Lung (tissue), 12 donors: ENCODE data around the gene RIC3. TPM values are rescaled to one million over a fixed set of nuclear protein-coding genes. Genes with fewer than 3 reads are reported as not detected.

Experiments
- ATAC-seq: fragments of 200-7000 bp; cut with Tn5 transposase; one replicate; pipeline ENCODE4 v1.9.1; 2020; ENCODE audit warnings: moderate number of reproducible peaks; ENCODE audit not compliant: insufficient read depth, low FRiP score
- DNase-seq, 3 donors: peaks; one replicate each; pipeline ENCODE4 v3.0.0-alpha.2; 2013 to 2017
- H3K27ac ChIP-seq, 2 donors: one replicate each; pipeline ENCODE4 v1.5.1; 2013; ENCODE audit warnings: mild to moderate bottlenecking in 2 of 2, moderate library complexity in 2 of 2, control low read depth in 1 of 2, inconsistent platforms in 1 of 2, low read depth in 1 of 2, low read length in 1 of 2
- H3K27me3 ChIP-seq, 3 donors: one replicate each; pipeline ENCODE4 v1.5.1; 2013; ENCODE audit warnings: low read length in 2 of 3; ENCODE audit not compliant: control insufficient read depth in 3 of 3, insufficient read depth in 3 of 3
- H3K36me3 ChIP-seq, 4 donors: one replicate each; pipeline ENCODE4 v1.5.1; 2013; ENCODE audit warnings: low read length in 4 of 4, mild to moderate bottlenecking in 1 of 4, moderate library complexity in 1 of 4; ENCODE audit not compliant: control insufficient read depth in 4 of 4, insufficient read depth in 4 of 4
- H3K4me1 ChIP-seq, 5 donors: one replicate each; pipeline ENCODE4 v1.5.1; 2013; ENCODE audit warnings: low read length in 5 of 5, mild to moderate bottlenecking in 2 of 5, moderate library complexity in 1 of 5; ENCODE audit not compliant: control insufficient read depth in 5 of 5, insufficient read depth in 5 of 5
- H3K4me3 ChIP-seq: one replicate; pipeline ENCODE4 v1.5.1; 2013; ENCODE audit warnings: mild to moderate bottlenecking, control low read depth, moderate library complexity
- H3K9ac ChIP-seq, 2 donors: one replicate each; pipeline ENCODE4 v1.5.1; 2013; ENCODE audit warnings: low read length in 2 of 2, control low read depth in 1 of 2; ENCODE audit not compliant: insufficient read depth in 1 of 2
- H3K9me3 ChIP-seq, 4 donors: one replicate each; pipeline ENCODE4 v1.5.1; 2013; ENCODE audit warnings: low read length in 3 of 4, mild to moderate bottlenecking in 1 of 4, moderate library complexity in 1 of 4; ENCODE audit not compliant: control insufficient read depth in 4 of 4, insufficient read depth in 3 of 4
- WGBS, 2 donors: extraction: QIAGEN DNeasy Blood & Tissue Kit; methylation state at CpG; one replicate each; pipeline ENCODE4 v1.1.7; 2013; 5-methylcytosine and 5-hydroxymethylcytosine counted together
- polyA plus RNA-seq, 2 donors: library from polyadenylated mRNA; stranded (reverse); fragments of 200-250 nt; gene quantifications; one replicate each; pipeline ENCODE4 v1.2.1, GENCODE V29; 2013
- total RNA-seq, 2 donors: library from RNA; depleted of rRNA in 1 of 2; stranded (reverse); fragments of >200 nt in 1 of 2; gene quantifications; one replicate each; pipeline ENCODE4 v1.2.1, GENCODE V29; 2014 to 2021
- TF ChIP-seq, protein P1 (sequence below): IDR thresholded peaks from 2 replicates; pipeline ENCODE4 v1.5.1; 2012; ENCODE audit warnings: mild to moderate bottlenecking; ENCODE audit errors: control extremely low read depth, extremely low read depth
- donor health status: control.
- donor health status: control.
- donor health status: Bipolar disorder and iron deficiency.
- donor health status: healthy.
- donor health status: DM: yes; HTN: yes; CAD: no.

Gene RIC3
- total and polyA plus RNA-seq, 4 donors = 2.0 to 10.2 (median 9.7) TPM

DNA sequence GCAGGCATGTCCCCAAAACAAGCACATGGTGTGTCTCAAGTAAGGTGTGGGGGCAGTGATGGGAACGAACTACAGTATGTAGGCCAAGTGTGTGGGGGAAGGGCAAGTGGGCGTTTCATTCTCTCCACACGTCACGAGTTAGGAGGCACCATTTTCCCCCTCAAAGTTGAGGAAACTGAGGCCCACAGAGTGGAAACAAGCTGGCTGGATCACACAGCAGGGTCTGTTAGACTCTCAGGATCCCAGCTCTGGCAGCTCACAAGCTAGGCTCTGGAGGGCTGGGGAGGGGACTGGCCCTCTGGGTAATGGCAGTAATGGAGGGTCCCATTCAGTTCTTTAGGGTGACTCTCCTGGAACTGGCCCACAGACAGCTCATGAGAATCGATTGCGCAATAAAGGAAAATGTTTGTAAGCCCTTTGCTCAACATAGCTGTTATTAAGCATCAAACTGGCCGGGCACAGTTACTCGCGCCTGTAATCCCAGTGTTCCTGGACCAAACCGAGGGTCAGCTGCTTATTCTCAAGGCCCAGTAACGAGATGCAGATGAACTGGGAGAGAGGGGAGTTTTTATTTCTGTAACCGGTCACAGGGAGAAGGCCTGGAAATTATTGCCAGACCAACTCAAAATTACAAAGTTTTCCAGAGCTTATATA, 111.9 kb downstream of the RIC3 start:
- WGBS, 2 donors = 66 to 67% methylated on average over 12 of the region's 12 CpGs

More for the DNA sequence above, 111.9 kb downstream of the RIC3 start:
- H3K9me3 ChIP-seq = peaks cover 0 to 3% (median 0%) of the 10 kb centered on the region in 4 donors
- H3K27ac ChIP-seq = no peak overlapping the region
- no peak overlapping the region for H3K4me3 ChIP-seq
- peak; percentile 51 to 92 (median 82) for DNase-seq
- no peak overlapping the region for H3K9ac ChIP-seq
- H3K27me3 ChIP-seq = peaks cover 0 to 2% (median 0%) of the 10 kb centered on the region in 3 donors
- no peaks in the 10 kb centered on the region for H3K36me3 ChIP-seq
- TF ChIP-seq, protein P1, sequence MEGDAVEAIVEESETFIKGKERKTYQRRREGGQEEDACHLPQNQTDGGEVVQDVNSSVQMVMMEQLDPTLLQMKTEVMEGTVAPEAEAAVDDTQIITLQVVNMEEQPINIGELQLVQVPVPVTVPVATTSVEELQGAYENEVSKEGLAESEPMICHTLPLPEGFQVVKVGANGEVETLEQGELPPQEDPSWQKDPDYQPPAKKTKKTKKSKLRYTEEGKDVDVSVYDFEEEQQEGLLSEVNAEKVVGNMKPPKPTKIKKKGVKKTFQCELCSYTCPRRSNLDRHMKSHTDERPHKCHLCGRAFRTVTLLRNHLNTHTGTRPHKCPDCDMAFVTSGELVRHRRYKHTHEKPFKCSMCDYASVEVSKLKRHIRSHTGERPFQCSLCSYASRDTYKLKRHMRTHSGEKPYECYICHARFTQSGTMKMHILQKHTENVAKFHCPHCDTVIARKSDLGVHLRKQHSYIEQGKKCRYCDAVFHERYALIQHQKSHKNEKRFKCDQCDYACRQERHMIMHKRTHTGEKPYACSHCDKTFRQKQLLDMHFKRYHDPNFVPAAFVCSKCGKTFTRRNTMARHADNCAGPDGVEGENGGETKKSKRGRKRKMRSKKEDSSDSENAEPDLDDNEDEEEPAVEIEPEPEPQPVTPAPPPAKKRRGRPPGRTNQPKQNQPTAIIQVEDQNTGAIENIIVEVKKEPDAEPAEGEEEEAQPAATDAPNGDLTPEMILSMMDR = no peak
- ATAC-seq = no peak
- peaks cover 0 to 26% (median 6%) of the 10 kb centered on the region in 5 donors for H3K4me1 ChIP-seq

Other genes with a start within 250 kb of the RIC3 start
- gene OR10A6, start 237.8 kb downstream of the RIC3 start, total RNA-seq = not detected
- gene OR10A6, start 237.8 kb downstream of the RIC3 start, polyA plus RNA-seq = not detected
- not detected for gene OR10A3, start 227.3 kb downstream of the RIC3 start, total RNA-seq
- gene OR10A3, start 227.3 kb downstream of the RIC3 start, polyA plus RNA-seq = not detected
- gene NLRP10, start 203.6 kb downstream of the RIC3 start, total RNA-seq = not detected
- gene NLRP10, start 203.6 kb downstream of the RIC3 start, polyA plus RNA-seq = not detected
- gene EIF3F, start 181.7 kb downstream of the RIC3 start, total RNA-seq = 100 to 1,000 TPM; 209 to 260 TPM
- 100 to 1,000 TPM; 166 to 471 TPM for gene EIF3F, start 181.7 kb downstream of the RIC3 start, polyA plus RNA-seq
- gene TUB, start 87.8 kb downstream of the RIC3 start, total RNA-seq = 10 to 100 TPM in 1 of 2 donors, 1 to 10 TPM in 1; 8.5 to 23.5 TPM
- gene TUB, start 87.8 kb downstream of the RIC3 start, polyA plus RNA-seq = 1 to 10 TPM in 1 of 2 donors, under 1 TPM in 1; 0.96 to 1.8 TPM
- gene LMO1, start 94.9 kb upstream of the RIC3 start, total RNA-seq = under 1 TPM; 0.26 to 0.34 TPM
- not detected for gene LMO1, start 94.9 kb upstream of the RIC3 start, polyA plus RNA-seq